H9 (cell line): ENCODE data around the gene GBGT1. TPM values are rescaled to one million over a fixed set of nuclear protein-coding genes. Genes with fewer than 3 reads are reported as not detected.

Source experiments
- DNase-seq: peaks from one replicate; pipeline ENCODE4 v3.0.0-alpha.2; 2017
- H2AFZ ChIP-seq: one replicate; pipeline ENCODE4 v1.6.1; 2013; ENCODE audit warnings: mild to moderate bottlenecking, low read length, control low read depth, moderate library complexity
- H2AK5ac ChIP-seq: 2 replicates; pipeline ENCODE4 v1.6.1; 2013; ENCODE audit warnings: low read length, control low read depth, mixed read lengths; ENCODE audit not compliant: insufficient read length
- H2BK120ac ChIP-seq: one replicate; pipeline ENCODE4 v1.6.1; 2013; ENCODE audit warnings: low read depth, mild to moderate bottlenecking, low read length, control low read depth, inconsistent platforms; ENCODE audit not compliant: poor library complexity, severe bottlenecking
- H2BK12ac ChIP-seq: 2 replicates; pipeline ENCODE4 v1.6.1; 2013; ENCODE audit warnings: low read length, control low read depth, mixed read lengths, low read depth; ENCODE audit not compliant: insufficient read length
- H2BK15ac ChIP-seq: 2 replicates; pipeline ENCODE4 v1.6.1; 2013; ENCODE audit warnings: low read depth, low read length, control low read depth
- H2BK20ac ChIP-seq: one replicate; pipeline ENCODE4 v1.6.1; 2013; ENCODE audit warnings: low read depth, mild to moderate bottlenecking, low read length, control low read depth, inconsistent platforms; ENCODE audit not compliant: poor library complexity, severe bottlenecking
- H2BK5ac ChIP-seq: 2 replicates; pipeline ENCODE4 v1.6.1; 2013; ENCODE audit warnings: low read length, control low read depth, mixed read lengths; ENCODE audit not compliant: insufficient read length
- H3K14ac ChIP-seq: 2 replicates; pipeline ENCODE4 v1.6.1; 2013; ENCODE audit warnings: low read length, control low read depth; ENCODE audit not compliant: insufficient read depth
- H3K18ac ChIP-seq: 2 replicates; pipeline ENCODE4 v1.6.1; 2013; ENCODE audit warnings: low read depth, mild to moderate bottlenecking, mixed read lengths, low read length, control low read depth; ENCODE audit not compliant: insufficient read length
- H3K23ac ChIP-seq: 2 replicates; pipeline ENCODE4 v1.6.1; 2013; ENCODE audit warnings: low read length, control low read depth, mixed read lengths, low read depth; ENCODE audit not compliant: insufficient read length
- H3K23me2 ChIP-seq: 2 replicates; pipeline ENCODE4 v1.6.1; 2013; ENCODE audit warnings: low read depth, mild to moderate bottlenecking, mixed read lengths, low read length, control low read depth; ENCODE audit not compliant: insufficient read length, poor library complexity, severe bottlenecking
- H3K27ac ChIP-seq: 2 replicates; pipeline ENCODE4 v1.5.1; 2013; ENCODE audit warnings: low read length, control low read depth, mixed read lengths, low read depth; ENCODE audit not compliant: insufficient read length
- H3K27me3 ChIP-seq: 2 replicates; pipeline ENCODE4 v1.6.1; 2013; ENCODE audit warnings: low read length, control low read depth, inconsistent platforms; ENCODE audit not compliant: insufficient read depth
- H3K4ac ChIP-seq: 2 replicates; pipeline ENCODE4 v1.6.1; 2013; ENCODE audit warnings: low read depth, mild to moderate bottlenecking, control low read depth, inconsistent platforms, low read length, moderate library complexity
- H3K4me1 ChIP-seq: 2 replicates; pipeline ENCODE4 v1.6.1; 2013; ENCODE audit warnings: low read length, control low read depth, inconsistent platforms; ENCODE audit not compliant: insufficient read depth
- H3K4me2 ChIP-seq: 2 replicates; pipeline ENCODE4 v1.6.1; 2013; ENCODE audit warnings: low read length, control low read depth, mixed read lengths; ENCODE audit not compliant: insufficient read length, insufficient read depth
- H3K56ac ChIP-seq: 2 replicates; pipeline ENCODE4 v1.6.1; 2013; ENCODE audit warnings: low read depth, mild to moderate bottlenecking, mixed read lengths, low read length, control low read depth; ENCODE audit not compliant: insufficient read length
- H3K79me1 ChIP-seq: 2 replicates; pipeline ENCODE4 v1.6.1; 2013; ENCODE audit warnings: low read depth, mild to moderate bottlenecking, moderate library complexity, low read length, control low read depth, inconsistent platforms; ENCODE audit not compliant: insufficient read depth, poor library complexity, severe bottlenecking
- H3K79me2 ChIP-seq: 2 replicates; pipeline ENCODE4 v1.6.1; 2013; ENCODE audit warnings: low read length, control low read depth, inconsistent platforms; ENCODE audit not compliant: insufficient read depth
- H3K9ac ChIP-seq: 2 replicates; pipeline ENCODE4 v1.6.1; 2013; ENCODE audit warnings: low read length, control low read depth, mixed read lengths; ENCODE audit not compliant: insufficient read length; ENCODE audit errors: extremely low read depth
- H3K9me3 ChIP-seq: one replicate; pipeline ENCODE4 v1.6.1; 2013; ENCODE audit warnings: low read depth, low read length, inconsistent platforms; ENCODE audit not compliant: control insufficient read depth
- H3T11ph ChIP-seq: one replicate; pipeline ENCODE4 v1.6.1; 2013; ENCODE audit warnings: mild to moderate bottlenecking, low read length, control low read depth, inconsistent platforms
- H4K20me1 ChIP-seq: one replicate; pipeline ENCODE4 v1.6.1; 2013; ENCODE audit not compliant: control insufficient read depth, insufficient read length, insufficient read depth
- H4K5ac ChIP-seq: 2 replicates; pipeline ENCODE4 v1.6.1; 2013; ENCODE audit warnings: low read depth, mild to moderate bottlenecking, mixed read lengths, low read length, control low read depth; ENCODE audit not compliant: insufficient read length
- H4K8ac ChIP-seq: replicated peaks from 2 replicates; pipeline ENCODE4 v1.6.1; 2013; ENCODE audit warnings: low read length, control low read depth, mixed read lengths, low read depth; ENCODE audit not compliant: insufficient read length
- H4K91ac ChIP-seq: 2 replicates; pipeline ENCODE4 v1.6.1; 2013; ENCODE audit warnings: low read depth, mild to moderate bottlenecking, moderate library complexity, mixed read lengths, low read length, control low read depth; ENCODE audit not compliant: insufficient read length
- H3K27ac Mint-ChIP-seq, 3 experiments: 2 replicates in 2 of 3; 3 replicates in 1 of 3; pipeline ENCODE4 v1.8.0; 2020 to 2021; ENCODE audit warnings: mixed read lengths in 3 of 3, mild to moderate bottlenecking in 1 of 3, moderate library complexity in 1 of 3
- H3K27me3 Mint-ChIP-seq: 2 replicates; pipeline ENCODE4 v1.8.0; 2021; ENCODE audit warnings: low read depth, mild to moderate bottlenecking, moderate library complexity, mixed read lengths
- H3K36me3 Mint-ChIP-seq, 3 experiments: 2 replicates in 2 of 3; 3 replicates in 1 of 3; pipeline ENCODE4 v1.8.0; 2020 to 2021; ENCODE audit warnings: low read depth in 3 of 3, mixed read lengths in 3 of 3; ENCODE audit not compliant: insufficient read depth in 1 of 3
- H3K4me1 Mint-ChIP-seq, 2 experiments: 2 replicates each; pipeline ENCODE4 v1.8.0; 2020; ENCODE audit warnings: mixed read lengths in 2 of 2
- H3K4me3 Mint-ChIP-seq, 2 experiments: 2 replicates in 1 of 2; 3 replicates in 1 of 2; pipeline ENCODE4 v1.8.0; 2020 to 2021; ENCODE audit warnings: mild to moderate bottlenecking in 2 of 2, mixed read lengths in 2 of 2, moderate library complexity in 1 of 2
- H3K9me3 Mint-ChIP-seq, 2 experiments: 2 replicates in 1 of 2; 3 replicates in 1 of 2; pipeline ENCODE4 v1.8.0; 2020; ENCODE audit warnings: mild to moderate bottlenecking in 2 of 2, mixed read lengths in 2 of 2, moderate library complexity in 1 of 2
- CTCF ChIP-seq: fragments of 200-600 bp; sonication (generic); conservative IDR thresholded peaks from 3 replicates; pipeline ENCODE4 v1.8.0; 2021; ENCODE audit warnings: antibody characterized with exemption, mild to moderate bottlenecking
- WGBS: extraction: QIAGEN DNeasy Blood & Tissue Kit; methylation state at CpG from one replicate; pipeline ENCODE4 v1.1.7; 2013; ENCODE audit warnings: missing lambda C conversion rate, low lambda C conversion rate, mixed read lengths; ENCODE audit not compliant: insufficient read length; ENCODE audit errors: extremely low coverage; 5-methylcytosine and 5-hydroxymethylcytosine counted together
- total RNA-seq: library from RNA; stranded (reverse); gene quantifications from 2 replicates; pipeline ENCODE4 v1.2.1, GENCODE V29; 2021

The GBGT1 gene
- total RNA-seq, 1 experiment from 2014 or later = 9.3 TPM

- DNase-seq = no peak
- H3K4me2 ChIP-seq = no peak overlapping the region
- no peak overlapping the region for H2BK120ac ChIP-seq
- no peak overlapping the region for H2BK20ac ChIP-seq
- H2AK5ac ChIP-seq = no peak overlapping the region
- H3K23me2 ChIP-seq = no peaks in the 10 kb centered on the region
- H3K9ac ChIP-seq = no peak overlapping the region
- H4K8ac ChIP-seq = no peak overlapping the region
- H2BK12ac ChIP-seq = no peak overlapping the region
- Mint-ChIP-seq H3K9me3 (no peaks in the 10 kb centered on the region), H3K27ac (no peak overlapping the region), H3K36me3 (no peaks in the 10 kb centered on the region), H3K4me1 (peaks cover 6 to 8% of the 10 kb centered on the region in 2 experiments), H3K27me3 (peaks cover 44% of the 10 kb centered on the region), H3K4me3 (no peak overlapping the region)
- H3K4ac ChIP-seq = no peak overlapping the region
- H3K27me3 ChIP-seq = no peaks in the 10 kb centered on the region; the same call in 1 of the 2 replicates
- no CpG with 5 or more reads among the region's 29 CpGs for WGBS
- no peak overlapping the region for H2BK5ac ChIP-seq
- no peaks in the 10 kb centered on the region for H4K20me1 ChIP-seq
- no peak overlapping the region for H4K91ac ChIP-seq
- no peak overlapping the region for H2AFZ ChIP-seq
- no peak overlapping the region for H3K27ac ChIP-seq
- H3K14ac ChIP-seq = no peak overlapping the region
- H2BK15ac ChIP-seq = no peak overlapping the region
- H3K79me2 ChIP-seq = no peaks in the 10 kb centered on the region
- H3K23ac ChIP-seq = no peak overlapping the region
- H3K79me1 ChIP-seq = no peaks in the 10 kb centered on the region
- no peak overlapping the region for H4K5ac ChIP-seq
- H3T11ph ChIP-seq = no peak overlapping the region
- H3K4me1 ChIP-seq = no peaks in the 10 kb centered on the region
- H3K56ac ChIP-seq = no peak overlapping the region
- H3K18ac ChIP-seq = no peak overlapping the region
- no peak for TF ChIP-seq CTCF
- no peaks in the 10 kb centered on the region for H3K9me3 ChIP-seq
These were observed 7.6 kb upstream of the GBGT1 start for GRCh38 chr9:133171161-133171961.
